Hematopoietic multipotent progenitor cell treated with erythropoietin and hydrocortisone succinate and interleukin-3 and kit ligand, for 8 days (in vitro differentiated cells): ENCODE data around the gene OR4C6.

Experiments
- DNase-seq: peaks from one replicate; pipeline ENCODE4 v3.0.0-alpha.2; 2015

Gene OR4C6

GRCh38 chr11:55661901-55662300 is at the start of gene OR4C6:
Gene OR4C6 (plus strand): TSS chr11:55662201. CDS start chr11:55665167, 2,966 bp downstream.
- no peak for DNase-seq

- no peak for DNase-seq
Measured at GRCh38 chr11:55624531-55624930, 37.5 kb upstream of the OR4C6 start.

DNA sequence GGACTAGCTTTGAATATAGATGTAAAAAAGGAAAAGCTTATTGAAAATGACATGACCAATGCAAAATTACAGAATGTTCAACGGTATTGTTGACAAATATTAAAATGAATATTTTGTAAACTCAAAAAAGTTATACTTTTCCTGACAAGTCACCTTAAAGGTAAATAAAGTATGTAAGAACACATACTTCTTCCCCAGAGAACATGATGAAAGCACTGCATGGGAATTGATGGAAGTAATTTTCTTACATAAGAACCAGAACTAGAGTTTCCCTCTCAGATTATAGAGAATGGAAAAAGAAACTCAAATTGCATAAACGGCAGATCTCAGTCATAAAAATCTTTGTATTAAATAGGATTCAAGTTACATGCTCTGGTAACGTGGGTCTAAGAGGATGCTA is 27.2 kb upstream of the OR4C6 start, which contains the start of gene OR4P4:
OR4P4 (plus strand) TSS at position 301 of the 400 bp plus-strand sequence.
- no peak for DNase-seq

- no peak for DNase-seq
Measured at GRCh38 chr11:55648027-55648426, 14.0 kb upstream of the OR4C6 start, which contains the start of gene OR4S2. Gene OR4S2 (plus strand): TSS chr11:55648327. CDS start chr11:55650904, 2,577 bp downstream.

- DNase-seq = no peak
Measured at GRCh38 chr11:55652560-55652959, 9.4 kb upstream of the OR4C6 start.

GRCh38 chr11:55655096-55655495 is 6.9 kb upstream of the OR4C6 start:
- DNase-seq = no peak

DNA sequence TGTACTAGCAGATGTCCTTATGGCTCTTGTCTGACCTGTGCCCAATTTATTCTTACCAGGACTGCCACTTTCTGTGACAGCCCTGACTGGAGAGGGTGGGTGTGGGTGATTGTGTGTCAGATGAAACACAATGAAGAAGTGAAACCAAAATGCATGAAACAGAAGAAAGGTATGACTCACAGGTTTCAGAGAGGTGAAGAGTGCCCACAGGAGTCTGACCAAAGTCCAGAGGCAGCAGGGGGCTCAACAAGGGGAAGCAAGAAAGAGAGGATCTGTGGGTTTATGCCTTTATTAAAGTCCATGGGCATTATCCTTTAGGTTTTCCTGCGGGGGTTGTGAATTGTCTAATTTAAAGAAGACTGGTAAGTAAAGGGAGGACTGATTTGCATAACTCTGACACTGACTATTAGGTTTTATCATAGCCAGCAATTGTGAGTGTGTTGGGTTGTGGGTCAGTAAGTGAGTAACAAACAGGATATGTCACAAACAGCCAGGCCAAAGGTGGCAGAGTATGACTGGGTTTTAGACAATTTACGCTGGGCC is 3.9 kb upstream of the OR4C6 start:
- DNase-seq = no peak

- DNase-seq = no peak
Measured at GRCh38 chr11:55658608-55659007, 3.4 kb upstream of the OR4C6 start.

DNA sequence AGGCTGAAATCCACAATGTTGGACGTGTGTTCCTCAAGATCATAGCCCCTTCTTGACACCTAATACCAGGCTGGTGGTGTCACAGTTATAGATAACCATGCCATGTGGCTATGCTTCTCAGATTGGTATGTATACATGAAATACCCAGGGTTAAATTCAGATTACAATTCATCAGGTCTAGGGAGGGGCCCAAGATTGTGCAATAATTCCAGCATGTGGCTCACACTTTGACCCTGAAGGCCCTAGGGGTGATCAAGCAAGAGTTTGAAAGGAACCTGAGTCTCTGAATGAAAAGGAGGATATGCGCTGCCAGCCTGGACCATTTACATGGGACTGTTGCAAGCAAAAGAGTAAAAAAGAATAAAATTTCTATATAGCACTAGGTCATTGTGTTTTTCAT is 7.4 kb downstream of the OR4C6 start:
- no peak for DNase-seq

DNA sequence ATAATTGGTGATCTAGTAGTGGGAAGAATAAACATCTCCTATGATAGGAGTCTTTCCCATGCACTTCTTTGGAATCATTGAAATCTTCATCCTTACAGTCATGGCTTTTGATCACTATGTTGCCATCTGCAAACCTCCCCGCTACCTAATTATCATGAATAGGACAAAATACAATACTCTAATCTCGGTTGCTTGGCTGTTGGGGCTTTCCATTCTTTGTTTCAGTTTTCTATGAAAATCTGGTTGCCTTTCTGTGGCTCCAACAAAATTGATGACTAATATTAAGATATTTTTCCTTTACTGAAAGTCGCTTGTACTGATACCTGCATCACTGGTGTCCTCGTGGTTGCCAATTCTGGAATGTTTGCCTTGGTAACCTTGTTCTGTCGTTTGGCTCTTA is 11.9 kb downstream of the OR4C6 start:
- DNase-seq = no peak

DNA sequence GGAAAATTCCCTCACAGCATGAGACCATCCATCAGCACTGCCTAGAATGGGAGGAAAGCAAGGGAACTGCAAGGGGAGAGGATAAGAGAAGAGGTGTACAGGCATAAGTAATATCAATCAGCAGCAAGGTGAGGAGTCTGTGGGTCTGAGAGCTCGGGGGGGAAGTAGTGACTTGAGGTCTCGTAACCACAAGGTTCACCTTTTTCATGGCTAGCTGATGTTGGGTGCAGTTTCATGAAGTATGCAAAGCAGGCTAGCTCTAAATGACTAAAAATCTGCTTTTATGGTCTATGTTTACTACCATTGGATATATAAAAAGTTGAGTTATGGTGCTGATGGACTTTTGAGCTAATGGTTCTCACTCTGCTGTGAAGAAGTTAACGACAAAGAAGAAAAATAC is 35.8 kb downstream of the OR4C6 start:
- no peak for DNase-seq

DNA sequence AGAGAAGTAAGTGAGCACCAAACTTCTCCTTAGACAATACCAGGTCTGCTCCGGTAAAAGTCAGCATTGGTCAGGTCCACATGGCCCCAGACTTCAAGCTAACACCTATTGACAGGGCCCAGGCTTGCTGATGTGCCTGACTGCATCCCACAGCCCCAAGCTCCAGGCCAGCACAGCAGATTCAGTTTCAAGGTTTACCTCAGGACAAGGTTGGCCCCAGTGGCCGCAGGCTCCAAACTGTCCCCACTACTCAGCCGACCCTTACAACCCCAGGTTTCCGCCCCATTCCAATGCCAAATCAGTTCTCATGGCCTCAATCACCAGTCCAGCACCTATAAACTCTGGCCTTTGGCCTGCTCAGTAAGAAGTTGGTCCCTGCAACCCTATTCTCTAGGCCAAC is 39.4 kb downstream of the OR4C6 start:
- DNase-seq = no peak

- peak; percentile 47 for DNase-seq
Measured at GRCh38 chr11:55707029-55707428, 45.0 kb downstream of the OR4C6 start.

GRCh38 chr11:55714982-55715888 is 53.2 kb downstream of the OR4C6 start:
- peak; percentile 4 for DNase-seq
